ENCODE results near the gene FOSL2. TPM values are rescaled to one million over a fixed set of nuclear protein-coding genes. Genes with fewer than 3 reads are reported as not detected.
A peak's percentile ranks its signal among the peaks of the same experiment; 100 is the strongest.

Gene FOSL2
- total RNA-seq, 2 experiments from 2014 or later, result 39.6 to 47.0 TPM

DNA sequence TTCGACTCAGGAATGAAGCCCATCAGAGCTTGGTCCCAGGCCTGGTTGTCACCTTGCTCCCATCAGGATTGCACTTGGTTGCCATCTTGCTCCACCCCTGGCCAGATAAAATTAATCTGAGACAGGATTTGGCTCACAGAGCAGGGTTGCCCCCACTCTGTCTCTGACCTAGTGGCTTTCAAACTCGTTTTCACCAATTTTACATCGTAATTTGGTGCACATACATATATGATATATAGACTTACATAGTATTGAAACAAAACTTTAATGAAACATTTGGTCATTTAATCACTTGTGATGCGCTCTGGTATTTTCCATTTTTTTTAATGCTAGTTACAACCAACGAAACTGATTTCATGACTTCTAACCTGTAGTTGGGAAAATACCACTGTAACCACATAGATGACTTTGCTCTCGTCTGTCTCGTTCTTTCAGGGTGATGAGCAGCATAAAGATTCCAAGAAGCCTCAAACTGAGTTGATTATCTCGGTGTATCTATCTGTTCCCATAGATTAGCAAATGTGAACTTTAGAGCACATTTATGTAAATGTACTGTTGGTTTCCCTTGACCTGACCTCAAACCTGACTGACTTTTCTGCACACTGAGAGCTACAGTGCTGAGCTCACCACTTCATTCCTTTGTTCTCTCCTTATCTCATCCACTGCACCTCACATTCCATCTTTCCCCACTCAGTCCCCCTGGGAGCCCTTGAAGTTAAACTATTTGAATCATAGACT is 72.7 kb downstream of the FOSL2 start:
- Mint-ChIP-seq H3K4me3 (no peak overlapping the region), H3K27me3 (peaks cover 10% of the 10 kb centered on the region), H3K36me3 (ENCODE audit: low read depth) (peaks cover 8% of the 10 kb centered on the region), H3K9me3 (peaks cover 9% of the 10 kb centered on the region), H3K4me1 (peaks cover 39% of the 10 kb centered on the region), H3K27ac (no peak overlapping the region)
- CTCF ChIA-PET, result interaction anchor here (1.3 to 1.7 kb wide), 3 partner anchors 10 to 35 kb away, joined by 3 to 5 read pairs (median 3); no protein-coding TSS in a partner anchor
- POLR2A ChIA-PET, result no interaction called here
- DNase-seq, result peak; percentile 22

Other genes with a start within 250 kb of the FOSL2 start
- gene PLB1, start 103.2 kb downstream of the FOSL2 start, total RNA-seq, result 1 to 10 TPM in 1 of 2 experiments, under 1 TPM in 1; 0.74 to 1.1 TPM

Measured in activated CD4-positive, alpha-beta T cell treated with anti-CD3 and anti-CD28 coated beads, Interleukin-2, amount 10 ng/mL, durations not matched to agents 7 days and 5 days (primary cell).